Mesenteric fat pad (tissue), 1 donor: ENCODE results near the gene KCTD3. TPM values are rescaled to one million over a fixed set of nuclear protein-coding genes. Genes with fewer than 3 reads are reported as not detected.

ENCODE experiments used
- DNase-seq: peaks from one replicate; pipeline ENCODE4 v3.0.0-alpha.2; 2020; ENCODE audit warnings: low spot score
- total RNA-seq: library from RNA; stranded (reverse); fragmentation: NEBNext Ultra II Directional; extraction: Animal tissue kit (Norgen Biotek cat#: 25700); gene quantifications from one replicate; pipeline ENCODE4 v1.2.1, GENCODE V29; 2021
- donor health status: DM: yes; HTN: yes; CAD: no.

Gene KCTD3
- total RNA-seq, 1 donor from 2014 or later: 40.3 TPM

DNA sequence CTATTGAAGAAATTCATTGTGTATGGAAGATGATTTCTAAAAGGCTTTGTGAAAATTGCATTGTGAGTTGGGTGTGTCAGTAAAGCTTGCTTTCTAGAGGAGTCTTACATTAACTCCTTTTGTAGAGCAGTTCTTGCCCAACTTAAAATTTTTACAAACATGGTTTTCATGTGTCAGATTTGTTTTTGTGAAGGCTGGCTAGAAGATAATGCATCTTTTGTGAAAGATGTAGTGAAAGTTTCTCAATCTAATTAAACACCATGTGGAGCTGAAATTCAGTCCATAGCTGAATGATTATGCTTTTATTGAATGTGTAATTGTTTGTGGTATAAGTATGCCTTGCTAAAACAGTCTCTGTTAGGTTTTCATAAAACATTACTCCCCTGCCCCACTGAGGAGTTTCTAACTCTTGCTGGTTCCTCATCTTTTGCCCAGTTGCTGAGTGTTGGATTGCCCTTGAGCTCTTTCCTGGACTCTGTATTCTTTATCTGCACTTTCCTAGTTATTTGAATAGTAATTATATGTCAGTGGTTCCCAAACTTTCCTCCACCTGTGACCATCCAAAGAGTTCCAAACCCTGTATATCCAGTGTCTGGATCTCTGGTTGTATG is 38.0 kb downstream of the KCTD3 start:
- DNase-seq: no peak

DNA sequence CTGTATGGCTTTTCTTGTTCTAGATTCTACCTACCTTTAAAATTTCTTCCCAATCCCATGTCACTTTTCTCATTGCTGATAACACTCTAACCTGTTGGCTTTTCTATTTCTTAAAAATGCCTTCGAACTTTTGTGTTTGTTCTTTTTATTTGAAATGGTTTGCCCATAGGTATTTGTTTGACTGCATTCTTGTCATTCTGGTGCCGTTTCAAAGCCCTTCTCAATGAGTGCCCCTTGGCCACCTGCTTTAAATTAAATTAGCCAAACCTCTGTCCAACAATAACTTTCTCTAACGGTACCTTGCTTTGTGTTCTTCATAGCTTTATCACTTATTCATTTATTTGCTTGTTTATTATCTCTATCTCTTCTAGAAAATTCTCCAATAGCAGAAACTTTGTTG is 38.9 kb downstream of the KCTD3 start:
- DNase-seq: no peak

DNA sequence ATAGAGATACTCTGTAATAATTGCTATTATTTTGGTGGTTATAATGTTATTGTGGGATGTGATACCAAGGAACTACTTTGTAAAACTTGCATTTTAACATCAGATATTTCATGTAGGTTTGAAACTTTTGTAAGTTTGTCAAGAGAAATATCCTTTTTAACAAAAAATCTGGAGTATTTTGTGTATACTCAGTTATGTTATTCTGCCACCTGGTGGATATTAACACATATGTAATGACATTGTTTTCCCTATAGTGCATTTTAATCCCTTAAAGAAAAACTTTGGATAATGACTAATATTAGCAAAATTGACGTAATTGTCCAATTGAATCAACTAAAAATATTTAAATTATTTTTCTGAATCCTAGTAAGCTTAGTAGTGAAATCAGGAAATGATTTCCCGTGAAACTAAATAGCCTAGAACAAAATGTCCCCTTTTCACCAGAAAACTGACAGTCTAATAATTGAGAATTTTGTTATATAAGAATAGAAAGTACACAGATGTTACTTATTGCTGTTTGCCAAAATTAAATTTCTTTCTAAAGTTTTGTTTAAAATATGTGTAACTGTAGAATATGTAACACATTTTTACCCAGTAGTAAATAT is 39.6 kb downstream of the KCTD3 start:
- DNase-seq: no peak

DNA sequence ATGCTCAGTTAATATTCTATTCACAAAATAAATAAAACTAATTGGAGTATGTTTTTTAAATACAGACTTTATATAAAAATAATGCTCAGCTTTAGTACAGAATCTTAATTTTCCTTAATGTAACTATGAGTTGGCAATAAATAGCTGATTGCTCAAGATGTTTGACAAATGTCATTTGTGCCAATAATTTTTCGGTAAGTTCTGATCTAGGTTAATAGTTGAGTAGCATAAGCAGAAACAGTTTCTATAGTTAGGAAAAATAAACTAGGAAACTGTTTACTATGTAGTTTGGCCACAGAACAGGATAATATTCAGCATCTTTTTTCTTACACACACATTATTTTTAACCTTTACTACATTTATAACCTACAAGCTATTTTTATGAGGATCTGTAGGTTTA is 40.3 kb downstream of the KCTD3 start:
- DNase-seq: no peak

DNA sequence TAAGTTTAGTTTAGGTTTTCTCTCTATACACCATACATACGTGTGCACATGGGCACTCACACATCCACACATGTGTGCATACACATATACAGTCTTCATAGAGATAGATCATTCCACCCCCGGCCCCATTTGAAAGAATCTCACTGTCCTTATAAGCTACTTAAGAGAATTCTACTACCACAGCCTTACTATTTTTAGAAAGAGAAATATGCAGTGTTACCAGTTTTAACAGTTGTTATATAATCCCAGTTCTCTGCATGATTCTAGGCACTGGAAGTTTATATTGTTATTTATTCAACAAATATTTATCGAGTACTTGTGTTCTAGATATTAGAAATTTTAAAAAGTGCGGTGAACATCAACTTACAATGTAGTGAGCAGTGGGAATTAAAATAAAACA is 41.5 kb downstream of the KCTD3 start:
- DNase-seq: no peak

DNA sequence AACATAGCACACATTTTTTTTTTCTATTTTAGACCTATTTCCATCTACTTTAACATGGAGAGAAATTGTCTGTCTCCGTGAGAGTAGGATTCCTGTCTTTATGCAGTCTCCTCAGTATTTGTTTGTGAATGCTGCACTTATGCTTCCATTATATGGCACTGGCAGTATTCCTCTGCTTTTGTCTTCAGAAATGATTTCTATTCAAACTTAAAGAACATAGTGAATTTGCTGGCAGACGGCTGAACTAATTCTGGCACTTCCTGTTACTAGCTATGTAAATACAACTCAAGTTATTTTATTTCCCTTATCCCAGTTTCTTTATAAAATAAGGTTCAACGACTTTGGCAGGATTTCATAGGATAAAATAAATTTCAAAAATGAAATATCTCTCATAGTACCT is 45.3 kb downstream of the KCTD3 start:
- DNase-seq: no peak

DNA sequence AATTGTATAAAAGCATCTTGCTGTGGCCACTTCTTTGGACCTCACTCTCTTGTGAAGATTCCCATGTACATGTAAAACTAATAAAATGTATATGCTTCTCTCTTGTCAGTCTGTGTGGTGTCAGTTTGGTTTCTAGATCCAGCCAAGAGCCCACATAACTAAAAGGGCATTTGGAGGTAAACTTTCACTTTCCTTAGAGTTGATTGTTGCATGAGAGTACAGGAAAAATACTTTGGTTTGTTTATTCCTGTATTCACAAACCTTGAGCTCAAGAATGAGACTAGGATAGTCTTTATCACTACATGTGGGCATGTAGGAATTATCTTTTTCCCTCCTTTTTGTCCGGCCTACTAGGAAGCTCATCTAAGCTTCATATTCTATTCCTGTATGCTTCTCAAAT is 50.9 kb downstream of the KCTD3 start:
- DNase-seq: no peak

DNA sequence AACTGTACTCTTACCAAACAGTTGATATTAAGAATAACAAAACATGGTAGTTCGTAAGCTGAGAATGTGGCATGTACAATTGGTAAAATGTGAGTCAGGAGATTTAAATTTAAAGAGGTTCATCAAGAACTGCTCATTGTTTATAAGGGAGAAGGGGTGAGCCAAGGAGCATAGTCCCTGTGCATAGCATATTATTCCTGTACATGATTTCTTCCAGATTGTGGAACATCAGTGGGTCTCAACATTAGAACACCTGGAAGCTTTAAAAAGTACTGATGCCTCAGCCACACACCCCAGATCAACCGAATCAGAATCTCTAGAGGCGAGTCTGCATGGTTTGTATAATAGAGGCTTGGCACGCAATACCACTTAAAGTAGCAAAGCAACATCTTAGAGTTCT is 56.1 kb downstream of the KCTD3 start:
- DNase-seq: no peak

DNA sequence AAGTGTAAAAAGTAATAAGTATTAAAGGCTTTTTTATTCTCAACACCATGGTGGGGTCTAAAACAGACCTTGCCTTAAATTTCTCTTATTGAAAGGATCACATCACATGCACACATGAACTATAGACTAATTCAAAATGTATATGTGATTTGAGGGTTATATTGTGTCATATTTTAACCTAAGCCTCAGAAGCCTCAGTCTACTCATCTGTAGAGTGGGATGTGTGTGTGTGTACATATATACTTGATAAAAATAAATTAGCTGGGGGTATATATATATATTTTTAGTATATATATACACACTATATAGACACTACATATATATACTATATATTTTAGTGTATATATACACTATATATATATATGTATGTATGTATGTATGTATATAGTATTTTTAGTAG is 58.8 kb downstream of the KCTD3 start:
- no peak for DNase-seq

DNA sequence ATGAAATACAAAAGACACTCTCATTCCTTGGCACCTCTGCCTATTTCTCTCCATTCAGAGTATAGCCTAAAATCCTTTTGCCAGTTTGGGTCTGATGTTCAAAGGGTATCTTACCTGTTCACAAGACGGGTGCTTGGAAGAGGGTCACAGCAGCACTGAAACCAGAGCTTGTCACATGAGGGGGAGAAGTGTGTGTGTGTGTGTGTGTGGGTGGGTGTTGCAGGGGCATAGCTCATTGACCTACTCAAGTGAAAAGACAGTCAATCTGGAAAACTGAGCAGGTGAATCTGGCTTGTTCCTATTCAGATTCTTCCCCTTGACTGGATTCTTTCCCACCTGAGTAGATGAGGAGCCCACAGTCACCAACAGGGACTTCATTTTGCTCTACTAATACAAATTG is 63.9 kb downstream of the KCTD3 start:
- DNase-seq: no peak

DNA sequence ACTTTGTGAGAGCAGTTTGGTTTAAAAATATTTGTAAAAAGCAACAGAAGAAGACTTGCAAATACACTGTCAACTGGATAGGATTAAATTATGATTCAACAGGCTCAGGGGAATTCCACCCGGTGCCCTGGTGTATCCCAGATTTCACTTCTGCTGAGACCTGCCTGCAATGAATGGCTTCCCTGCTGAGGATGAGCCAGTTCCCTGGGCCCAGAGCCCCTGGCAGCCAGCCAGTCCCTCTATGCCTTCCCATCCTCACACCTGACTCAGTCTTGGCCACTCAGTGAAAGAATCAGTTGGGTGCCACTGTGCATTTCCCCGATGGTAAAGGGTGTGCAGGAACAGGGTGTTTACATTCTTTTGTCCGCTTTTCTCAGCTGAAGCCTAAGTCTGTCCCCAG is 64.4 kb downstream of the KCTD3 start:
- DNase-seq: no peak

DNA sequence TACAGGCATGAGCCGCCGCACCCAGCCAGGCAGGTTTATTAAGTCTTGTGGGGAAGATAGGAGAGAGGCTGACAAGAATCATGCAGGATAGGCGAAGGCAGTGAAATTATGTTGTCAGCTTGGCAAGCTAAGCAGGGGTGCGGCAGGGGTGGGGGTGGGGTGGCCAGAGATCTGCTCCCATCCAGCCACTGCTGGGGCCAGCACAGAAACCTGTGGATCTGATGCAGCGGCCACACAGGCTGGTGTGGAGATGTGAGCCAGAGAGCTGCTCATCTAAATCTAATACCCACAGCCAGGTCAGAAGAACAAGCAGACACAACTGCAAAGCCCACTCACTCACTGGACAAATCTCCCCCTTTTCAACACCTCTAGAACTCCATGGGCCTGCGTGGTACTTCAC is 68.7 kb downstream of the KCTD3 start:
- DNase-seq: no peak

DNA sequence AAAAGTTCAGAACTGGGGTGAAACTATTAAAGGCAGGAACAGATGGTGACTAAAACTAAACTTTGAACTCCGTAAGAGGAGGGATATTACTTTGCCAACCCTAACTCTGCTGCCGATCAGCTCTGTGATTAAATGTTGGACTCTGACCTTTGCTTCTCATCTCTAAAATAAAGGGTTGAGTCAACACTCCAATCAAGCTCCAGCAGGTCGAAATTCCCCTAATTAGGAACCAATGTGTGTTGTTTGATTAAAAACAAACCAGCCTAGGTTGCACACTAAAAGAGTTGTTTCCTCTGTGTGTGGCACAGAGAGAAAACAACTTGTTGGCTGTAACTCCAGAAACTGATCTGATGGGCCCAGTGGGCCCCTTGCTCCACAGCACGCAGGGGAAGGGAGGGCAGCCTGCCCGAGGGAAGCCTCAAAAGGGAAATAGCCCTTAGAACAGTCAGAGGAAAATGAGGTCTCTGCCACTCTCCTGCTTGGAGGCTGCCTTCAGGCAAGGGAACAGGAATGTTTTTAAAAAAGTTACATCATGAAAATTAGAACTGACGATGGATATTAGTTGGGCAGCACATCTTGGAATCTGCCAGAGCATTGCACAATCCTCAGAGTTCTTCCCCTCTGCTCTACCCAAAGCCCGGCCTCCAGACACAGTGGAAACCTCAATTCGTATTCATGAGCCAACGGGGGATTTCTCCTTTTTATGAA is 69.3 kb downstream of the KCTD3 start:
- DNase-seq: no peak

DNA sequence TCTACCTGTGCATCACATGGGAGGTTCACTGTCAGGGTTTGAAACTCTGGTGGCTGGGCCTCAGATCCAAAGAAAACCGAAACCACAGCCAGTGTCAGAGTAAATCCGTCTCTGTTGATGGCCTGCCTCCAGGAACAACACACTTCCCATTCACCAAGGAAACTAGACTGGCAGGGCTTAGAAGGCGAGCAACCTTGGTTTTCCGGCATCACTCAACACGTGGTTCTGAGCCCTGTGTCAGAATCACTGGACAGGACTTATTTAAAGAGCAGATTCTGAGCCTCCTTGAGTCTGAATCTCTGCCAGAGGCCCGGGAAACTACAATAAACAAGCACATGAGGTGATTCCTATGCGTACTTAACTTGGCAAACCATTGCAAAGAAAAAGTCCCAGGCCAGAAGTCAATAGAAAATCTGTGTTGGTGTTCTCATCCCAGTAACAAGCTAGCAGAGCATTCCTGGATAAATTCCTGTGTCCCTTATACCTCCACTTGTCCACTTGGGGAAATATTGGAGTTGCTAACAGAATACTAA is 70.0 kb downstream of the KCTD3 start:
- DNase-seq: no peak

DNA sequence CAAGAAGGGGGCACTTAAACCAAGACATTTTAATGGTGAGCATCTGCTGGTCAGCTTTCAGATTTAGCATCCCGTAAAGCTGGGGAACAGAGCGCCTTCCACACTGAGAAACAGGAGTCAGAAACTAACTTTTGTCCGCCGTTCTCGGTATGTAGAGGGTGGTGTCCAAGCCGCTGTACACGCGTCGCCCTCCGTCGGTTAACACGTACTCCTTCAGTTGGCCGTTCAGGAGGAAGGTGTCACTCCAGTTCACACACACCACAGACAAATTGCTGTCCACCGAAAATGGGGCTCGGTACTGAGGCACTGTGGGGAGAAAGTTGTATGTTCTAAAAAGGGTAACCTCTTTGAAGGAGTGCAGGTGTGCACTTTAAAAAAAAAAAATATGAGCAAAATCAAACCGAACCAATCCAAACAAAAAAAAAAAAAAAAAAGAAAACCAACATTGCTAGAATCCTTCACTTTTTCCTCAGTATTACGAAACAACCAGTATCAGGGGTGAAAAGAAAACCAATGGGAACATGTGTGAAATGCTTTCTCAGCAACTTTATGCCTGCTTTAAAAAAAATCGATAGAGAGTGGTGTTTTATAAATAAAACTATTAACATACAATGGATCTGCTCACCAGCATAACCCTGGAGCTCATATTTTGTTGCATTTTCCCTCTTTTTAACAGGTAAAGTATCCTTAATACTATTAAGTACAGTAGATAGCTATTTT is 73.5 kb downstream of the KCTD3 start:
- no peak for DNase-seq

DNA sequence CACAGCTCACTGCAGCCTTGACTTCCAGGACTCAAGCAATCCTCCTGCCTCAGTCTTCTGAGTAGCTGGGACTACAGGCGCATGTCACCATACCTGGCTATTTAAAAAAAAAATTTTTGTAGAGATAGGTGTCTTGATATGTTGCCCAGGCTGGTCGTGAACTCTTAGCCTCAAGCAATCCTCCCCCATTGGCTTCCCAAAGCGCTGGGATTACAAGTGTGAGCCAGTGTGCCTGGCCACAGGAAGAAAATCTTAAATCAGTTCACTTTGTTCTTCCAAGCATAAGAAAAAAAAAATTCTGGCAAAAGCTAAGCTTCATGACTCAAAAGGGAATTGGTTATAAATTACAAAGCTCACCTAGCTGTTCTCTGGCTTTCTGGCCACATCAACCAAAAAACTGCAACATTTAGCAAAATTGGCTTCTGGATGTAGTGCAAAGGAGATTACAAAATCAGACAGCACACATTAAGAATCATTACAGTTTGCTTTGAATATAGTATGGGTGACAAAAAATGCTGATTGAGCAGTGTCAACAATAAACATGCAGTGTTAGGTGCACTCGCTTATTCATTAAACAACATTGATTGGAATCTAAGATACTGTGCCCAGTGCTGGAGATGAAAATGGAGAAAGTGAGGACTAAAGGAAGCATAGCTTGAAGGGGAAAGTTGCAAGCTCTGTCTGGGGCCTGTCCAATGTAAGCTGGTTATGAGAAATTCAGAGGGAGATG is 76.7 kb downstream of the KCTD3 start:
- DNase-seq: no peak

DNA sequence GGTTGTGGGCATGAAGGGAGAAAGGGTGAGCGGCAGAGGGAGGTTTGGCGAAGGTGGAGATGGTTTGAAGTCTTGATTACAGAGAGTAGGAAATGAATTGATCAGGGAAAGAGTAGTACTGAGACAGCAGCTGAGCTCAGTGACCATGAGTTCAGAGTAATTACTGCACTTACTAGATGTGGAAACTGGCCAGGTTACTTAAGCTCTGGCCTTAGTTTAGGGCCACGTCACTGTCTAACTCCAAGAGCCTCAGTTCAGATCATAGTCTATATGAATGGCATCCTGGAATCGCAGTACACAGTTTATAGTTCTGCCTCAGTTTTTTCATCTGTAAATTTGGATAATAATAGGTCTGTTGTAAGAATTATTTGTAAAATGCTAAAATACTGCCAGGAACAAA is 78.1 kb downstream of the KCTD3 start:
- no peak for DNase-seq

DNA sequence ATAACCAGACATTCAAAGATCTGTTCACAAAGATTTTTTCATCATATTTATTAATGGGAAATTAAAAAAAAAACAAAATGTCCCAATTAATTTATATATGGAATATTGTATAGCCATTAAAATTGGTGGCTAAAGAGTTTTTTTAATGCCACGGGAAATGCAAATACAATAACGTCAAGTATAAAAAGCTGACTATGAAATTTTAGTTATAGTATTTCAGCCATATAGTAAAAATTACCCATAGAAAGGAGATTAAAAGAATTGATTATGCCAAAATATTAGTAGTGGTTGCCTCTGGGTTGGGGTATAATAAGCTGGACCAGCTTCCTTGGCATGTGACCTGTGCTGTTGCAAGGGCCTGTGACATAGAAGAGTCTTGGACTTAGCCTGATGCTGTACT is 78.8 kb downstream of the KCTD3 start:
- no peak for DNase-seq

DNA sequence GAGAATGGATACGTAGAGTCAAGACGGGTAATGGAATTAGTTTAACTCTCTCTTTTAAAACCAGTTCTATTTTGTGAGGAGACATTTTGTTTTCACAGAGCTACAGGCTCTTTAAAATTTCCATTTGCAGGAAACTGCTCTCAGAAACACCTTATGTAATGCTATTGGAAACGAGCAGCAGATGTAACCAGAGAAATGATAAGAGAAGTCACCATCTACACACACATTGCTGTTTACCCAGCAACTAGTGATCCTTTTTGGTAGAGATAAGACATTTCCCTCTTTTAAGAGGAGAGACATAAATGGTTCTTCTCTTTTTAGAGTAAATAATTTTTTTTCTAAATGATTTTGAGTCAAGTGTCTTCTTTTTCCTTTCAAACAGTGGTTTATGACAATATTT is 80.6 kb downstream of the KCTD3 start:
- no peak for DNase-seq

DNA sequence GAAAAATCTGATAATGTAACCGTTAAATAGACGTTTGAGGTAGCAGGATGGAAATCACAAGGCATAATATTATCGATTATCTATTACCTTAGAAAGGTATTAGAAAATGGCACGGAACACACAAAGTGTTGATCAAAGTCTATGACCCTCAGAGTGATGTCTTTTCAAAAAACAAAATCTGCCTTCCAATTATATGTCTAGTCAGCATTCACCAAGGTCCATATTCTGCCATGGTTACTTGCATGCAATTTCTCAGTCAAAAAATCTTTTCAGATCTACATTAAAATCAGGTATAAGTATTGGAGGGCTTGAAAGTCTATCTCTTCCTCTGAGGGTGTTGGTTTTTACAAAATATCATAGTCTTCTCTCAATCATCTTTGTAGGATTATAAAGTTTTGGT is 81.9 kb downstream of the KCTD3 start:
- no peak for DNase-seq

DNA sequence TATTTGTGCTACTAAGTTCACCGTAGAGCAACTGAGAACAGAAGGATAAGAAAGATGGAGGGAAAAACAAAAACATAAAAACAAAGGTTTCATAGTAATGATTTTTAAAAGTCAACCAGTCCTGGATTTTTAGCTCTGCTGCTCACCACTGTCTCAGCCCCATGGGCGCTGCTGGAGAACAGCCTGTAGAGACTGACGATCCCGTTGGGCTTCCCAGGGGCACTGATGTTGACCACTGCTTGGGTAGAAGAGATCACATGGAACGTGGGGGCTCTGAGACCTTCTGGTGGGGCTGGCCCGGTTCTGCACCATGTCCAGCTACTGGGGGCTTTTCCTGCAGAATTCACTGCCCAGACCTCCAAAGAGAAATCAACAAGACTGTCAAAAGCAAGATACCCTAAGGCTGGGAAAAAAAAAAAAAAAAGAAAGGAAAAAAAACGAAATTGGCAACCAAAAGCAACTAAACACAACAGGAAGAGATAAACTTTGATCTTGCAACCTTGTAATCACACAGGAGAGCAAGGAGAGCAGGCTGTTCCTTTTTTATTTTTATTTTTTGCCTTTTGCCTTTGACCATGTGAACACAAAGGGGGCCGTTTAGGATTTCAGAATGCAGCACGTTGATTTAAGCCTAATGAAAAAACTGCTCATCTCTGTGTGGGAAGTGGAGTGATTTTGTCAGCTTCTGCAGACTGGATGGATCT is 83.5 kb downstream of the KCTD3 start:
- DNase-seq: no peak
